HepG2 (cell line): ENCODE data around the gene CIAO2A. TPM values are rescaled to one million over a fixed set of nuclear protein-coding genes. Genes with fewer than 3 reads are reported as not detected.

Source experiments
- ATRX ChIP-seq: sonication (generic); formaldehyde crosslinking; IDR thresholded peaks from 2 replicates; pipeline ENCODE4 v1.4.0; 2020; ENCODE audit warnings: missing genetic modification reagents, borderline replicate concordance
- CBFB ChIP-seq: sonication (generic); formaldehyde crosslinking; IDR thresholded peaks from 2 replicates; pipeline ENCODE4 v1.4.0; 2020; ENCODE audit warnings: missing genetic modification reagents
- CHD2 ChIP-seq: IDR thresholded peaks from 2 replicates; pipeline ENCODE4 v1.6.1; 2011; ENCODE audit warnings: low read depth, low read length, improper control_type of control experiment
- CREM ChIP-seq, 2 experiments: sonication (generic) in 1 of 2; formaldehyde crosslinking in 1 of 2; IDR thresholded peaks; 2 replicates each; pipeline versions ENCODE4 v1.4.0 to v1.6.1; 2016 to 2020; ENCODE audit warnings: antibody characterized with exemption in 1 of 2, mild to moderate bottlenecking in 1 of 2, missing genetic modification reagents in 1 of 2
- CTCF ChIP-seq: sonication (generic); formaldehyde crosslinking; IDR thresholded peaks from 2 replicates; pipeline ENCODE4 v1.5.0; 2020; ENCODE audit warnings: mild to moderate bottlenecking, missing genetic modification reagents, moderate library complexity
- EHMT2 ChIP-seq: fragments of 200-600 bp; sonication (generic); IDR thresholded peaks from 2 replicates; pipeline ENCODE4 v1.7.0; 2017; ENCODE audit warnings: antibody characterized with exemption, low read depth, low read length, borderline replicate concordance
- FOXO4 ChIP-seq: sonication (generic); formaldehyde crosslinking; conservative IDR thresholded peaks from 2 replicates; pipeline ENCODE4 v1.8.1; 2023; ENCODE audit warnings: missing genetic modification reagents
- GRHL1 ChIP-seq: sonication (generic); formaldehyde crosslinking; conservative IDR thresholded peaks from 2 replicates; pipeline ENCODE4 v1.8.0; 2022; ENCODE audit warnings: missing genetic modification reagents
- HOXA7 ChIP-seq: sonication (generic); formaldehyde crosslinking; IDR thresholded peaks from 2 replicates; pipeline ENCODE4 v1.8.1; 2022; ENCODE audit warnings: mild to moderate bottlenecking, missing genetic modification reagents, moderate library complexity
- KLF12 ChIP-seq: sonication (generic); formaldehyde crosslinking; IDR thresholded peaks from 2 replicates; pipeline ENCODE4 v1.4.0; 2020; ENCODE audit warnings: missing genetic modification reagents, borderline replicate concordance
- MXI1 ChIP-seq: IDR thresholded peaks from 3 replicates; pipeline ENCODE4 v1.6.1; 2012; ENCODE audit warnings: low read depth, low read length, inconsistent platforms, borderline replicate concordance
- POLR2A ChIP-seq, 2 experiments: IDR thresholded peaks; 2 replicates each; pipeline ENCODE4 v1.6.1; 2011; ENCODE audit warnings: low read depth in 2 of 2, low read length in 2 of 2, mild to moderate bottlenecking in 1 of 2, moderate library complexity in 1 of 2; ENCODE audit not compliant: insufficient read depth in 1 of 2
- RELA ChIP-seq: sonication (generic); formaldehyde crosslinking; IDR thresholded peaks from 2 replicates; pipeline ENCODE4 v1.4.0; 2020; ENCODE audit warnings: missing genetic modification reagents
- SIX4 ChIP-seq: sonication (generic); formaldehyde crosslinking; IDR thresholded peaks from 2 replicates; pipeline ENCODE4 v1.4.0; 2020; ENCODE audit warnings: missing genetic modification reagents
- SRY ChIP-seq: sonication (generic); formaldehyde crosslinking; IDR thresholded peaks from 2 replicates; pipeline ENCODE4 v1.8.0; 2022; ENCODE audit warnings: mild to moderate bottlenecking, missing genetic modification reagents
- TEF ChIP-seq: sonication (generic); formaldehyde crosslinking; IDR thresholded peaks from 2 replicates; pipeline ENCODE4 v1.5.0; 2020; ENCODE audit warnings: missing genetic modification reagents
- ZBTB7B ChIP-seq: sonication (generic); formaldehyde crosslinking; IDR thresholded peaks from 2 replicates; pipeline ENCODE4 v1.4.0; 2020; ENCODE audit warnings: missing genetic modification reagents
- ZFP41 ChIP-seq: sonication (generic); formaldehyde crosslinking; IDR thresholded peaks from 2 replicates; pipeline ENCODE4 v1.4.0; 2020; ENCODE audit warnings: mild to moderate bottlenecking, missing genetic modification reagents, borderline replicate concordance
- ZMAT5 ChIP-seq: sonication (generic); formaldehyde crosslinking; IDR thresholded peaks from 2 replicates; pipeline ENCODE4 v1.5.0; 2020; ENCODE audit warnings: mild to moderate bottlenecking, low read depth, missing genetic modification reagents, borderline replicate concordance
- ZNF101 ChIP-seq: sonication (generic); formaldehyde crosslinking; IDR thresholded peaks from 2 replicates; pipeline ENCODE4 v1.4.0; 2020; ENCODE audit warnings: mild to moderate bottlenecking, low read depth, missing genetic modification reagents, borderline replicate concordance
- ZNF124 ChIP-seq: sonication (generic); formaldehyde crosslinking; IDR thresholded peaks from 2 replicates; pipeline ENCODE4 v1.4.0; 2020; ENCODE audit warnings: missing genetic modification reagents
- ZNF382 ChIP-seq: sonication (generic); formaldehyde crosslinking; IDR thresholded peaks from 2 replicates; pipeline ENCODE4 v1.5.0; 2020; ENCODE audit warnings: missing genetic modification reagents, mild to moderate bottlenecking, borderline replicate concordance
- ZNF432 ChIP-seq: sonication (generic); formaldehyde crosslinking; IDR thresholded peaks from 2 replicates; pipeline ENCODE4 v1.5.0; 2020; ENCODE audit warnings: missing genetic modification reagents, mild to moderate bottlenecking, borderline replicate concordance
- ZNF547 ChIP-seq: sonication (generic); formaldehyde crosslinking; IDR thresholded peaks from 2 replicates; pipeline ENCODE4 v1.5.1; 2020; ENCODE audit warnings: mild to moderate bottlenecking, missing genetic modification reagents
- ZNF652 ChIP-seq: IDR thresholded peaks from 2 replicates; pipeline ENCODE4 v1.6.1; 2016; ENCODE audit warnings: low read depth, borderline replicate concordance
- polyA plus RNA-seq, 8 experiments: library from polyadenylated mRNA; depleted of rRNA in 3 of 8; stranded (reverse) in 7 of 8; unstranded in 1 of 8; fragments of >200 nt; fragmentation: Illumina TruSeq in 4 of 8; extraction: Trizol in 4 of 8; gene quantifications; 2 replicates each; pipeline versions ENCODE4 v1.2.1 to v1.2.3, GENCODE V29; 2011 to 2016; ENCODE audit warnings: low read depth in 4 of 8, missing spikeins in 1 of 8, mixed read lengths in 1 of 8; ENCODE audit not compliant: insufficient read depth in 1 of 8
- total RNA-seq, 5 experiments: library from RNA; depleted of rRNA; stranded (reverse); fragments of >200 nt; fragmentation: Illumina TruSeq; extraction: Trizol; gene quantifications; 2 replicates each; pipeline ENCODE4 v1.2.3, GENCODE V29; 2016; ENCODE audit warnings: low read depth in 1 of 5

The CIAO2A gene
- total and polyA plus RNA-seq, 2 of the 13 experiments (the other 11 are each of a cell fraction or from before 2014, with no cell fraction given) = 83.0 to 100 TPM

GRCh38 chr15:64093627-64094417 lies at the start of gene CIAO2A (continued):
- TF ChIP-seq FOXO4 (CRISPR knock-in tag) = no peak
- no peak for TF ChIP-seq ZNF432 (CRISPR knock-in tag)
- TF ChIP-seq ZNF124 (CRISPR knock-in tag) = no peak
- TF ChIP-seq ZNF382 = no peak
- TF ChIP-seq ZFP41 (CRISPR knock-in tag) = no peak
- no peak for TF ChIP-seq KLF12 (CRISPR knock-in tag)
- 0 out of 2 replicates have a peak, but pooled peaks have one; percentile 63 for TF ChIP-seq RELA (CRISPR knock-in tag)
- TF ChIP-seq SIX4 (CRISPR knock-in tag) = no peak
- TF ChIP-seq MXI1 = peak; percentile 70; the same call in 1 of the 3 replicates
- TF ChIP-seq GRHL1 (CRISPR knock-in tag) = no peak
- TF ChIP-seq POLR2A (IDR thresholded peaks at IDR 0.05; ENCODE audit: insufficient read depth in 1 of 2, low read depth in 2 of 2, low read length in 2 of 2) = peak in 1 of 2 experiments; percentile 76; a peak in 2 of 4 replicates
- TF ChIP-seq SRY = peak; percentile 73; the same call in 1 of the 2 replicates
- TF ChIP-seq CREM (IDR thresholded peaks at IDR 0.05) = peak; percentile 99
- no peak for TF ChIP-seq CREM (CRISPR knock-in tag; IDR thresholded peaks at IDR 0.05)
- no peak for TF ChIP-seq ZMAT5
- no peak for TF ChIP-seq ZNF101 (CRISPR knock-in tag)
- TF ChIP-seq EHMT2 = no peak
- no peak for TF ChIP-seq TEF (CRISPR knock-in tag)
- TF ChIP-seq ZNF652 (CRISPR knock-in tag) = no peak
- peak; percentile 59; the same call in 1 of the 2 replicates for TF ChIP-seq CHD2
- no peak for TF ChIP-seq ZBTB7B
- 0 out of 2 replicates have a peak, but pooled peaks have one; percentile 4 for TF ChIP-seq CTCF
- TF ChIP-seq ATRX (CRISPR knock-in tag) = no peak
- no peak for TF ChIP-seq CBFB (CRISPR knock-in tag)
- no peak for TF ChIP-seq HOXA7 (CRISPR knock-in tag)
- TF ChIP-seq ZNF547 (CRISPR knock-in tag) = no peak
